ENCODE measurements around the gene OTUD3.

OTUD3 gene

GRCh38 chr1:19852036-19852435 is 30.2 kb upstream of the OTUD3 start:
- Histone ChIP-seq H3K27me3 (ENCODE audit: insufficient read depth, low read length, poor library complexity, severe bottlenecking) (no peaks in the 10 kb centered on the region), H3K9me2 (replicated peaks; ENCODE audit: low read depth, low read length) (no peaks in the 10 kb centered on the region), H3K79me2 (ENCODE audit: insufficient read depth, low read length) (no peaks in the 10 kb centered on the region), H2AFZ (ENCODE audit: low read length) (no peak overlapping the region), H3K4me2 (ENCODE audit: low read depth, low read length, poor library complexity, severe bottlenecking) (no peak overlapping the region), H4K20me1 (ENCODE audit: insufficient read depth, low read length, poor library complexity, severe bottlenecking) (no peaks in the 10 kb centered on the region), H3F3A (ENCODE audit: low read depth) (no peaks in the 10 kb centered on the region), H3K36me3 (ENCODE audit: insufficient read depth, low read length) (no peaks in the 10 kb centered on the region), H3K9me3 (ENCODE audit: insufficient read depth, low read depth, low read length) (no peaks in the 10 kb centered on the region), H3K9ac (ENCODE audit: low read depth, low read length, poor library complexity, severe bottlenecking) (no peak overlapping the region), H3K4me3 (ENCODE audit: low read length, poor library complexity, severe bottlenecking) (no peak overlapping the region), H3K4me1 (ENCODE audit: insufficient read depth, low read length, poor library complexity, severe bottlenecking) (no peaks in the 10 kb centered on the region)
- TF ChIP-seq, protein P1, sequence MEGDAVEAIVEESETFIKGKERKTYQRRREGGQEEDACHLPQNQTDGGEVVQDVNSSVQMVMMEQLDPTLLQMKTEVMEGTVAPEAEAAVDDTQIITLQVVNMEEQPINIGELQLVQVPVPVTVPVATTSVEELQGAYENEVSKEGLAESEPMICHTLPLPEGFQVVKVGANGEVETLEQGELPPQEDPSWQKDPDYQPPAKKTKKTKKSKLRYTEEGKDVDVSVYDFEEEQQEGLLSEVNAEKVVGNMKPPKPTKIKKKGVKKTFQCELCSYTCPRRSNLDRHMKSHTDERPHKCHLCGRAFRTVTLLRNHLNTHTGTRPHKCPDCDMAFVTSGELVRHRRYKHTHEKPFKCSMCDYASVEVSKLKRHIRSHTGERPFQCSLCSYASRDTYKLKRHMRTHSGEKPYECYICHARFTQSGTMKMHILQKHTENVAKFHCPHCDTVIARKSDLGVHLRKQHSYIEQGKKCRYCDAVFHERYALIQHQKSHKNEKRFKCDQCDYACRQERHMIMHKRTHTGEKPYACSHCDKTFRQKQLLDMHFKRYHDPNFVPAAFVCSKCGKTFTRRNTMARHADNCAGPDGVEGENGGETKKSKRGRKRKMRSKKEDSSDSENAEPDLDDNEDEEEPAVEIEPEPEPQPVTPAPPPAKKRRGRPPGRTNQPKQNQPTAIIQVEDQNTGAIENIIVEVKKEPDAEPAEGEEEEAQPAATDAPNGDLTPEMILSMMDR (conservative IDR thresholded peaks at IDR 0.05; ENCODE audit: low read length), result no peak
- no peak for TF ChIP-seq EZH2phosphoT487 (IDR thresholded peaks at IDR 0.05; ENCODE audit: borderline replicate concordance)

- no peaks in the 10 kb centered on the region for H4K20me1 ChIP-seq (ENCODE audit: insufficient read depth, low read length, poor library complexity, severe bottlenecking)
- no peak overlapping the region for H3K9ac ChIP-seq (ENCODE audit: low read depth, low read length, poor library complexity, severe bottlenecking)
- H3K79me2 ChIP-seq (ENCODE audit: insufficient read depth, low read length), result no peaks in the 10 kb centered on the region
- no peaks in the 10 kb centered on the region for H3F3A ChIP-seq (ENCODE audit: low read depth)
- no peaks in the 10 kb centered on the region for H3K9me3 ChIP-seq (ENCODE audit: insufficient read depth, low read depth, low read length)
- no peaks in the 10 kb centered on the region for H3K36me3 ChIP-seq (ENCODE audit: insufficient read depth, low read length)
- no peak for TF ChIP-seq EZH2phosphoT487 (IDR thresholded peaks at IDR 0.05; ENCODE audit: borderline replicate concordance)
- TF ChIP-seq, protein P1 (conservative IDR thresholded peaks at IDR 0.05; ENCODE audit: low read length), result no peak
- H3K4me1 ChIP-seq (ENCODE audit: insufficient read depth, low read length, poor library complexity, severe bottlenecking), result no peaks in the 10 kb centered on the region
- no peaks in the 10 kb centered on the region for H3K9me2 ChIP-seq (replicated peaks; ENCODE audit: low read depth, low read length)
- H3K4me3 ChIP-seq (ENCODE audit: low read length, poor library complexity, severe bottlenecking), result no peak overlapping the region
- no peak overlapping the region for H3K4me2 ChIP-seq (ENCODE audit: low read depth, low read length, poor library complexity, severe bottlenecking)
- H3K27me3 ChIP-seq (ENCODE audit: insufficient read depth, low read length, poor library complexity, severe bottlenecking), result no peaks in the 10 kb centered on the region
- no peak overlapping the region for H2AFZ ChIP-seq (ENCODE audit: low read length)
These were observed 27.3 kb upstream of the OTUD3 start for GRCh38 chr1:19854866-19855265.

- Histone ChIP-seq H3K9ac (ENCODE audit: low read depth, low read length, poor library complexity, severe bottlenecking) (no peak overlapping the region), H3K9me2 (replicated peaks; ENCODE audit: low read depth, low read length) (no peaks in the 10 kb centered on the region), H3K9me3 (ENCODE audit: insufficient read depth, low read depth, low read length) (peaks cover 2% of the 10 kb centered on the region; the same call in 1 of the 2 replicates), H3K4me3 (ENCODE audit: low read length, poor library complexity, severe bottlenecking) (no peak overlapping the region), H3K79me2 (ENCODE audit: insufficient read depth, low read length) (no peaks in the 10 kb centered on the region), H3K36me3 (ENCODE audit: insufficient read depth, low read length) (no peaks in the 10 kb centered on the region), H3K4me2 (ENCODE audit: low read depth, low read length, poor library complexity, severe bottlenecking) (peak overlapping the region; percentile 17), H3F3A (ENCODE audit: low read depth) (no peaks in the 10 kb centered on the region), H4K20me1 (ENCODE audit: insufficient read depth, low read length, poor library complexity, severe bottlenecking) (no peaks in the 10 kb centered on the region), H3K4me1 (ENCODE audit: insufficient read depth, low read length, poor library complexity, severe bottlenecking) (no peaks in the 10 kb centered on the region), H3K27me3 (ENCODE audit: insufficient read depth, low read length, poor library complexity, severe bottlenecking) (no peaks in the 10 kb centered on the region), H2AFZ (ENCODE audit: low read length) (peak overlapping the region; percentile 79; the same call in 1 of the 2 replicates)
- no peak for TF ChIP-seq EZH2phosphoT487 (IDR thresholded peaks at IDR 0.05; ENCODE audit: borderline replicate concordance)
- TF ChIP-seq, protein P1 (conservative IDR thresholded peaks at IDR 0.05; ENCODE audit: low read length), result no peak
These were observed 23.3 kb upstream of the OTUD3 start for GRCh38 chr1:19858893-19859292.

All from Loucy (cell line).